Hematopoietic multipotent progenitor cell treated with erythropoietin and hydrocortisone succinate and interleukin-3 and kit ligand, for 15 days (in vitro differentiated cells): ENCODE measurements around the gene ACAP3.
A peak's percentile ranks its signal among the peaks of the same experiment; 100 is the strongest.

Source experiments
- DNase-seq: peaks from one replicate; pipeline ENCODE4 v3.0.0-alpha.2; 2015; ENCODE audit warnings: low spot score

ACAP3 gene, protein sequence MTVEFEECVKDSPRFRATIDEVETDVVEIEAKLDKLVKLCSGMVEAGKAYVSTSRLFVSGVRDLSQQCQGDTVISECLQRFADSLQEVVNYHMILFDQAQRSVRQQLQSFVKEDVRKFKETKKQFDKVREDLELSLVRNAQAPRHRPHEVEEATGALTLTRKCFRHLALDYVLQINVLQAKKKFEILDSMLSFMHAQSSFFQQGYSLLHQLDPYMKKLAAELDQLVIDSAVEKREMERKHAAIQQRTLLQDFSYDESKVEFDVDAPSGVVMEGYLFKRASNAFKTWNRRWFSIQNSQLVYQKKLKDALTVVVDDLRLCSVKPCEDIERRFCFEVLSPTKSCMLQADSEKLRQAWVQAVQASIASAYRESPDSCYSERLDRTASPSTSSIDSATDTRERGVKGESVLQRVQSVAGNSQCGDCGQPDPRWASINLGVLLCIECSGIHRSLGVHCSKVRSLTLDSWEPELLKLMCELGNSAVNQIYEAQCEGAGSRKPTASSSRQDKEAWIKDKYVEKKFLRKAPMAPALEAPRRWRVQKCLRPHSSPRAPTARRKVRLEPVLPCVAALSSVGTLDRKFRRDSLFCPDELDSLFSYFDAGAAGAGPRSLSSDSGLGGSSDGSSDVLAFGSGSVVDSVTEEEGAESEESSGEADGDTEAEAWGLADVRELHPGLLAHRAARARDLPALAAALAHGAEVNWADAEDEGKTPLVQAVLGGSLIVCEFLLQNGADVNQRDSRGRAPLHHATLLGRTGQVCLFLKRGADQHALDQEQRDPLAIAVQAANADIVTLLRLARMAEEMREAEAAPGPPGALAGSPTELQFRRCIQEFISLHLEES

DNA sequence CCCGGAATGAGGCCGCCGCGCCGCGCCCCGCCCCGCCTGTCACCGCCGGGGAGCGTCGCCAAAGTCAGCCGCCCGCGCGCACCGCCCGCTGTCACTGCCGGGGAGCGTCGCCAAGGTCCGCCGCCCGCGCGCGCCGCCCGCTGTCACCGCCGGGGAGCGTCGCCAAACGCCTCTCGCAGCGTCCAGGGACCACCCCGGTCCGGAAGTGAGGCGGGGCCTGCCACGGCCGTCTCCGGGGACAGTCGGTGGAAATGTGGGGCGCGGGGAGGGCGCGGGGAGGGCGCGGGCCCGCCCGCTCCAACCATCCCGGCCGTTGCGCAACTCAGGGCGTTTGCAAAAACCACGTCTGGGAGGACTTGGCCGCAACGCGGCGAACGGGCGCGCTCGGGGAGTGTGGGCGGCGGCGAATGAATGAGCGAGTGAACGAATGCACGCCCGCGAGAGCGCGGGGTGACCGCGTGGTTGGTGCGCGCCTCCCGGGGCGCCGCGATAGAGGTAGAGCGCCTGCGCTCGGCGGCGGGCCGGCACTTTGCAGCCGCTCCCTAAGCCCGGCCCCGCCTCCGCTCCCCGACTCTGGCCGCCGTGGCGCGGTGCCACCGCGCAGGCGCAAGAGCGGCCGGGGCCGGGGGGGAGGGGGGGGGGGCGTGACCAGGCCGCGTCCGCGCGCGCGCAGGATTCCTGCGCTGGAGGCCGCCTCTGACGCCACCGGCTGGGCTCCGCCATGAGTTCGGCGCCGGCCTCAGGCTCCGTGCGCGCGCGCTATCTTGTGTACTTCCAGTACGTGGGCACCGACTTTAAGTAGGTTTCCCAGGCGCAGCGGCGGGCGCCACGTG, at the start of gene ACAP3, which contains the start of gene PUSL1:
TSS of gene ACAP3 (minus strand) at position 8 of the 833 bp plus-strand sequence. CDS start 115 bp downstream, outside the sequence.
TSS of gene PUSL1 (plus strand) at position 675 of the 833 bp plus-strand sequence. CDS start at position 722, 47 bp downstream.
- DNase-seq = peak; percentile 93

DNA sequence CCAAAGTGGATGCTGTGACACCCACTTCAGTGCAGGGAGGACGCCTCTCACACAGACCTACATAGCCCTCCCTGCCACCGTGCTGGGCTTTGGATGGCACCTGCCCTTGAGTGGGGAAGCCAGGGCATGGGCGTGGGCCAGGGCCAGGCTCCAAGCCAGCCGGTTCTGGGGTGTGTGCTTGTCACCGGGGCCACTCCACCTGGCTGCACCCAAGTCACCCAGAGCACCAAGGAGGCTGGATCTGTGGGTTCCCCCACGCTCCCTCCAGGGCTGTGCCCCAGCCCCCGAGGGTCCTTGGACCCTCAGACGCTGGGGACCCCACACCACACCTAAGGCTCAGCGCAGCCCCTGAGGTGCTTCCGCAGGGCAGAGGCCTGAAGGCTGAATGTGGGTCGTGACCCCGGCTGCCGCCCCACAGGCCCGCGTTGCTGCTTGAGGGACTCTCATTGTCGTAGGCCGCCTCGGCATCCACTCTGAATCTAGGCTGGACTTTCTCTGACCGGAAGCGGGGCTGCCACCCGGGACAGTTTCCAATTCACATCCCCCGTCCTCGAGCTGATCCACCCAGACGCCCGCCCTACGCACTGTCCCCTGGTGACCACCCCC, 49.2 kb upstream of the ACAP3 start:
- no peak for DNase-seq

DNA sequence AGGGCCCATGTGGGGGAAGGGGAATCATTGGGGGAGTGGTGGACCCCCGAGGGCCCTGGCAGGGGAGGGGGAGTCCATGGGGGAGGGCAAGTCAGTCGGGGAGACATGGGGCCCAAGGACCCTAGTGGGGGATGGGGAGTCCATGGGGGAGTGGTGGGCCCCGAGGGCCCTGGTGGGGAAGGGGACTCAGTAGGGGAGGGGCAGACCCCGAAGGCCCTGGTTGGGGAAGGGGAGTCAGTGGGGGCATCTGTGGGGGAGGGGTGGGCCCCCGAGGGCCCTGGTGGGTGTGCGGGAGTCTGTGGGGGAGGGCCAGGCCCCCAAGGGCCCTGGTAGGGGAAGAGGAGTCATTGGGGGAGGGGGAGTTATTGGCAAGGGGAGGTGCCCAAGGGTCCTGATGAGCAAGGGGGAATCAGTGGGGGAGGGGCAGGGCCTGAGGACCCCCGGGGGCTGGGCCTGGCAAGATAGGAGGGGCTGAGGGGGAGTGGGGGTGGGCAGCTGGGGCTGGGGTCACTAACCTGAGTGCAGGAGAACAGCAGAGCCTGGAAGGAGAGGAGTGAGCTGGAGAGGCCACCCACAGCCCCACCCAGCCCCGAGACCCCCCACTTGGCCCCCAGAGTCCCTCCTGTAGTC, 48.6 kb upstream of the ACAP3 start:
- no peak for DNase-seq

DNA sequence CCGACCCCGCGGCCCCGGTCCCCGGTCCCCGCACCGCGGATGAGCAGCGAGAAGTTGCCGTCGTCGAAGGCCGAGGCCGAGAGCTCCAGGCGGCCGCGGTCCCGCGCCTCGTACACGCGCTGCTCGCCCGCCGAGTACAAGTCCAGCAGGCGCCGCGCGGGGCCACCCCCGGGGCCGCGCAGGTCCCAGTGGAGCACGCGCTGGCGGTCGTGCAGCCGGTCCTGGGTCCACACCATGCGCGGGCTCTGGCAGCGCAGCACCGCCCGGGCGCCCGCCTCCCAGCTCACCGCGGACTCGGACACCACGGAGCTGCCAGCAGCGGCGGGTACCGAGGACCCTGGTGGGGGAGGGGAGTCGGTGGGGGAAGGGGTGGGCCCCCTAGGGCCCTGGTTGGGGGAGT, 47.7 kb upstream of the ACAP3 start:
- no peak for DNase-seq

DNA sequence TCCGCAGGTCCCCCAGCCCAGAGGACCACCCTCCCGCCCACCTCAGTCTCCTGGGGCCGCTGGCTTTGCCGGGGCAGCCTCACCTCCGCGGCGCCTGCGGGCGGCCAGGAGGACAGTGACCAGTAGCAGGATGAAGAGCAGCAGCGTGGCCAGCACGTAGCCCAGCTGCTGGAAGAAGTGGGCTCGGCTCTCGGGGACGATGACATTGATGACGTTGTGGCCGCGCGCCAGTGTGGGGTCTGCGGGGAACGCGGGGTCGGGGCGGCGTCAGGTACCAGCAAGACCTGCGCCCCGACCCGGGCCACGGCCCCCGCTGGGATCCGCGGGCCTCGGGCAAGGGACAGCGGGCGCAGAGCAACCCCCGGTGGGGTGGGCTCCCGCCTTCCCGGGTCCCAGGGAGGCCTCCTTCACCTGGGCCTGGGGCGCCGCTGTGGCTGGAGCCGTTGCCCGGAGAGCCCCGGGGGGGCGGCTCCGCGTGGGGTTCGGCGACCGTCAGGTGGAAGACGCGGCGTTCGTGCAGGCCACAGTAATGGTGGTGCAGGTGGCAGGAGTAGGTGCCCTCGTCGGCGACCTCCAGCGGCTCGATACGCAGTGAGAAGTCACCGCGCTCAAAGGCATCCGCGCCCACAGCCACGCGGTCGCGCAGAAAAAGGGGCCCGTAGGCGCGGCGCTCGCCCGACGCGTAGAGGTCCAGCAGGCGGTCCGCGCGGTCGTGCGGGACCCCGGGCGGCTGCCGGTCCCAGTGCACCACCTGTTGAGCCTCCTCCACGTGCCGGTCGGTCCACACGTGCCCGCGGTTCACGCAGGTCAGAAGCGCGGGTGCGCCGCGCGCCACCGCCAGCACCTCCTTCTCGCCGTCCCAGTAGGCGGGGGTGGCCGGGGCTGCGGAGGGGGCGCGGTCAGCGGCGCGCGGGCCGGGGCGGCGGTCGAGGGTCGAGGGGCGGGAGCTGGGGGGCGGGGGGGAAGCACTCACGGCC, 46.8 kb upstream of the ACAP3 start:
- DNase-seq = no peak

DNA sequence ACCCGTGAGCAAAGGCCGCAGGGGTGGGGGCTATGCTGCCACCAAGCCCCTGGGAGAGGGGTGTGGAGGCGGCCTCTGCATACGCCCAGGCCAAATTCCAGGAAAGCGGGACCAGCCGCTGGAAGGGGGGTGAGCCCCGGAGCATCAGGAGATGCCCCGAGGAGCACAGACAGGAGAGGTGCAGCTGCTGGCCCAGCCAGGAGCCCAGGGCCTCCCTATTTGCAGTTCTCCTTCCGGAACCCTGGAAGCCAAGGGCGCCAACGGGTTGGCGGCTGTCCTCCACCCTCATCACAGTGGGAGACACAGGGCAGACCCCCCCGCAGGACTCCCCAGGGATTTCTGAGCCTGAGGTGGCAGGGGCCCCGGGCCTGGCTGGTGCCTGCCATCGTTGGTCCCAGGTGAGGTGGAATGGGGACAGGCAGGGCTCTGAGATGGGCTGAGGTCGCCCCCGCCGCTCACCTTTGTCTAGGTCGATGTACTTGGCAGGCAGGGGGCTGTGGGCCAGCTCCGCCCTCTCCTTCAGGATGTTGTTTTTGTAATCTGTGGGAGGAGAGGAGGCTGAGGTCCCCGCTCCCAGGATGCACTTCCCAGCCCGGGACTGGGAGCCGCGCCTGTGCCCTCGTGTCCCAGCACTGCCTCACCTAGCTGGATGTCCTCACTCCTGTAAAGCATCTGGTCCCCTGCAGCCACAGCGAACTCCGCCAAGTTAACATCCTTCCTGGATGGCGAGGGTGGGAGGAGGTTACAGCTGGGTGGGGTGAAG, 45.8 kb upstream of the ACAP3 start:
- DNase-seq = no peak

DNA sequence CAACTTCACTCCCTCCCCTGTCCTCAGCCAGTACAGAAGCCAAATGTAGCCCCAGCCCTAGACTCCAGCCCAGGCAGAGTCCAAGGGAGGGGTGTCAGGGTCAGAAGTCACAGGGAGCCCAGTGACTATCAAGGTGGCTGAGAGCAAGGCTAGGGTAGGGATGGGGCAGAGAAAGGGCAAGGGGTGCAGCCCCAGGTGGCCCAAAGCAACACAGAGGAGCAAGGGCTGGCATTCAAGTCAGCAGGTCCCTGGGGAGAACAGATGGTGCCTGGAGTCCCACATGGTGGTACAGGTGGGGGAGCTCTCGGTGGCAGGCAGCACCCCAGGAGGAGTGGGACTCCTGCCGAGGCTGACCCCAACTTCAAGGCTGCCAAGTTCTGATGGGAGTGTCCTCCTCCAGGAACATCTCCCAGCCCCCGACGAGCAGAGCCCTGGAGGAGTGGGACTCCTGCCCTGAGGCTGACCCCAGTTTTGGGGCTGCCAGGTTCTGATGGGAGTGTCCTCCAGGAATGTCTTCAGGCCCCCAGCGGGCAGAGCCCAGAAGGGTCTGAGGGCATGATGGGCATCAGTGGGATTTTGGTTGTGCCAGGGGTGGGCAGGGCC, 45.2 kb upstream of the ACAP3 start:
- DNase-seq = no peak

DNA sequence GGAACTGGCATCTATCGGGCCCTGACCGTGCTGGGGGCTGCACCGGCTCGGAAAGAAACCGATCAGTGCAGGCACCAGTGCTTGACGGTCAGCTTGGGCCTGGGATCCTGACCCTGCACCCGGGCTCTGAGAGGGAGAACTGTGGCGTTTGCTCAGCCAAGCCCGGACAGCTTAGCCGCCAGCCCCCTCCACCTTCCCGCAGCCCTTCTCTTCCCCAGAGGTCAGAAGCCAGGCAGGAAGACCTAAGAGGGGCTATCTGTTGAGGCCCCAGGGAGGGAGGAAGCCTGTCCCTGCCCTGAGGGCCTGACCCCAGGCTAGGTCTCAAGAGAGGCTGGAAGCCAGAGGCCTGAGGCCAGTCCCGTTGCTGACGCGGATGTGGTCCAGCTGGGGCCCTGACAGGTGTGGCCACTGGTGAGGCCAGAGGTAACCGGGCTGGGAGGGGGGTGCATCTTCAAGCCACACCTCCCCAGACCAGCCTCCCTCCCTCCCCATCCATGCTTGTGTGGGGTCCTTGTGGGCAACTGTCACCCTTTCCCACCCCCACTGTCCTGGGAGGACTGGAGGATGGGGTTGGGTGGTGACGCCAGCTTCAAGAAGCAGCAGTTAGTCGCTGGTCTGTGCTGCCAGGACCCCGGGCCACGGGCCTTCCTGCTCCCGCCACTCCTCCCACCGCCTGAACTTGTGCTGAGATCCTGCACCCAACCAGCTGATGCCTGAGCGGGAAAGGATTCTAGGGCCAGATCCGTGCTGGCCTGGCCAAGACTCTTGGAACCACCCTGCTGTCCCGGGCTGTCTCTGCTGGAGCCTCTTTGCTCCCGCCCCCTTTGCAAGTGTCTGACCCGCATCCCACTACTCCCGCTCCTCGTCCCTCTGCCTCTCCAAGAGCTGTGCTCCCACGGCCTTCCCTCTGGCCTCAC, 44.0 kb upstream of the ACAP3 start:
- no peak for DNase-seq

DNA sequence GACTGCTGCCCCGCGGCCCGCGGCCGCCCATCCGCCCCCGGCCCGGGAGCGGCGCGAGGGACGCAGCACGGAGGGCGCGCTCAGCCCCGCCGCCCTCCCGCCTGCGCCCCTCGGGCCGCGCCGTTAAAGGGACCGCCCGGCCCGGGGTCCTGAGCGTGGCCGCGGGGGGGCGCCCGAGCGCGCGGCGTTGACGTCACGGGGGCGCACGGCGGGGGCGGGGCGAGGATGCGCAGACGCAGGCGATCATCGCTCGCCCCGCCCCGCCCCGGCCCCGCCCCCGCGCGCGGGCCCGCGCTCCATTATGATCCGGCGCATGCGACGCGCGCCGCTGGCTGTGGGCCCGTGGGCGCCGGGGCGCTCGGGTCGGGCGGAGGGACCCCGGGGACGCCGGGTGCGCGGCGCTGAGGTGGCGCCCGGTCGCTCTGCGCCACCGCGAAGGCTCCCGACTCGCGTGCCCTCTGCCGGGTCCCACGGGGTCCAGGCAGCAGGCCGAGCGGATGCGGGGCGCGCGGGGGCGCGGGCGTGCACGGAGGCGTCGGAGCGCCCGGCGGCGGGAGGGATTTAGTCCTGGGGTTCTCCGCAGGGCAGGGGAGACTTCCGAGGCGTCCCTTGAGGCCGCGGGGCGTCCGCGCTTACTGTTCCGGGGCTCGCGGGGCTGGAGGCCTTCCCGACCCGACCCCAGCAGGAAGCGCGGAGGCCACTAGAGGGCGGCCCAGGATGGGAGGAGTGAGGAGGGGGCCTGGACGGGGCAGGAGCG, 41.7 kb upstream of the ACAP3 start, which contains the start of gene DVL1:
TSS of gene DVL1 (minus strand) at position 163 of the 757 bp plus-strand sequence. CDS start 353 bp downstream, outside the sequence.
- DNase-seq = peak; percentile 76

DNA sequence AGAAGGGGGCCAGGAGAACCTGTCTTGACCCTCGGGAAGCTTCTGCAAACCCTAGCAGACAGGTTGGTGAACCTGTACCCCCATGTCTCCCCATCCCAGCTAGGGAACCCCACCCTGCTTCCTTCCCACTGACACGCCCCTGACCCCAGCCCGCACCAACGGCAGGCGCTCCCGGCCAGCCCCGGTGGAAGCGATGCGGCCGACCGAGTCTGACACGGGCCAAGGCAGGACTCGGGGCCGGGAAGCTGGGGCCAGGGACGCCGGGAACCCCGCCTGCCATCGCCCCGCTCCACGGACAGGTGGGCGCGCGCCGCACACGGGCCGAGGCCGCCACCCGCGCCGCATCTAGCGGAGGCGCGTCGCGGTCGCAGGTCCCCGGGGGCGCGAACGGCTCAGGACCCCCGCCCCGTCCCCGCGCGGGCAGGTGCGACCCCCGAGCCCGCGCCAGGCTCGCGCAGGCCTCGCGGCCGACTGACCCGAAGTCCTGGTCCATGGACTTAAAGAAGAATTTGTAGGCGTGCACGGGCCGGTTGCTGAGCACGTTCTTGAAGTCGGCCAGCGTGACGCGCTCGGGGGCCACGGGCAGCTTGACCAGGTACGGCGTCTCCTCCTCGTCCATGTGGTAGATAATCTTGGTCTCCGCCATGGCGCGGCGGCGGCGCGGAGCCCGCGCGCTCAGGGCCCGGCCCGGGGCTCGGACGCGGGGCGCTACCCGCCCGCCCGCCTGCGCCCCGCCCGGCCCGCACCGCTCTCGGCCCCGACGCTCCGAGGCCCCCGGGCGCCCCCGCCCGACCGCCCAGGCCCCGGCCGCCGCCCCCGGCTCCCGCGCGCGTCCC, 40.9 kb upstream of the ACAP3 start:
- DNase-seq = no peak

DNA sequence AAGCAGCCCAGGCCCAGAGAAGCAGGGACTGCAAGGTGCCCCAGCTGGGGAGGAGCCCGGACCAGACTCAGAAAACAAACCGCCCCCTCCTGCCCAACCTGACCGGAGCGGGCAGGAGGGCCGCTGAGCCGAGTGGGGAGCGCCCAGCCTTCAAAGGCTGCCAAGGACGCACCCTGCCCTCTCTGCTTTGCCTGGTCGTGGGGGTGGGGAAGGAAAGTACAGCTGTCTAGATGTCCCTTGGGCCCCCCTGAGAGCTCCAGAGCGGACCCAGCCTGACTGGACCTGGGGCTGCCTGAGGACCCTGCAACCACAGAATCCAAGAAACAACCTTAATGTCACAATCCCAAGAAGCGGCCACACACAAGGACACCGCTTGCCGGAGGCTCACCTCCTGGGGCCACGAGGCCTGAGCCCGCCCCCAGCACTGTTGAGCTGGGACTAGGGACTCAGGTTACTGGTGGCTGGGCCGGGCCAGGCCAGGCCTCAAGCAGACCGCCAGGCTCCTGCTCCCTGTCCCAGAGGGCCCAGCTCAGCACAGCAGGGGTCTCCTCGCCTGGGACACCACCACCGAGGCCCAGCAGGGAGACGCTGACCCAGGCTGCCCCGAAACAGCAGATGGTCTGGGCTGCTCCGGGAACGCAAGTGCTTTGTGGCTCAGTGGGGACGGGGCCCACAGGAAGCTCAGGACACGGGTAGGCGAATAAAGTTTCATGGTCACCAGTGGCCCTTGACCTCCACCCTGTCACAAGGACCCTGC, 40.1 kb upstream of the ACAP3 start:
- no peak for DNase-seq

DNA sequence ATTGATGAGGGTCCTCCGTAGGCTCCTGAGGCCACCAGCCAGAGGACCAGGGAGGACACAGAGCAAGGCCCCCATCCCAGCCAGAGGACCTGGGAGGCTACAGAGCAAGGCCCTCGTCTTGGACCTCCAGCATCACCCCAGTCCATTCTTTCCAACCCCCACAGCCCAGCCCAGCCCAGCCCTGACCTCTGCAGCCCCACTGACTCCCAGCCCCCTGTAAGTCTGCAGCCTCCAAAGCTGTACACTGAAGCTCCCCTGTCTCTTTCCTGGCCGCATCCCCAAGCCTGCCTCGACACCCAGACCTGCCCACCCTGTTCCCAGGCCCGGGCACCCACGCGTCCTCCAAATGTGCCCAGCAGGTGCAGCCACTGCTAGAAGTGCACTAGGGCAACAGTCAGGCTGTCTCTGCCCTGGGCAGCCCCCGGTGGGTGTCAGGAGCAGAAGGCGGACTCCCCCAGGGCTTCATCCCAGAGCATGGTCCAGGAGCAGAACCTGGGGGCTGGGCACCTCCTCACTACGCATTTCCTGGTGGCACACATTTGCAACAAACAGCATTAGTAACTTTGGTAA, 39.4 kb upstream of the ACAP3 start:
- DNase-seq = no peak

DNA sequence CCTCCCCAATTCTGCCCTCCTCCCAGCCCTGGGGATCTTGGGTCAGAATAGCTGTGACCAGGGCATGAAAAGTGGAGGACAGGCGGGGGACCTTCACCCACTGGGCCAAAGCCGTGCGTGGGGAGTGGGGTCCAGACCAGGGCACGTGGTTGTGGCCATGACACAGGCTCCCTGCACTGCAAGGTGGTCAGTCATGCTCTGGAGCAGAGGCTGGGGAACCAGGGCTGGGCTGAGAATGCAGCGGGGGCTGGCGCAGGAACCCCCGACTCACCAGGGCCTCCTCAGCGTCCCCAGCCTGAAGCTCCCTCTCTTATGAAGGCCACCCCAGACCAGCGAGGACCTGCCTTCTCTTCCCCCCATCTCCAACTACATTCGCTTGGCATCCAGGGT, 38.8 kb upstream of the ACAP3 start:
- DNase-seq = no peak

DNA sequence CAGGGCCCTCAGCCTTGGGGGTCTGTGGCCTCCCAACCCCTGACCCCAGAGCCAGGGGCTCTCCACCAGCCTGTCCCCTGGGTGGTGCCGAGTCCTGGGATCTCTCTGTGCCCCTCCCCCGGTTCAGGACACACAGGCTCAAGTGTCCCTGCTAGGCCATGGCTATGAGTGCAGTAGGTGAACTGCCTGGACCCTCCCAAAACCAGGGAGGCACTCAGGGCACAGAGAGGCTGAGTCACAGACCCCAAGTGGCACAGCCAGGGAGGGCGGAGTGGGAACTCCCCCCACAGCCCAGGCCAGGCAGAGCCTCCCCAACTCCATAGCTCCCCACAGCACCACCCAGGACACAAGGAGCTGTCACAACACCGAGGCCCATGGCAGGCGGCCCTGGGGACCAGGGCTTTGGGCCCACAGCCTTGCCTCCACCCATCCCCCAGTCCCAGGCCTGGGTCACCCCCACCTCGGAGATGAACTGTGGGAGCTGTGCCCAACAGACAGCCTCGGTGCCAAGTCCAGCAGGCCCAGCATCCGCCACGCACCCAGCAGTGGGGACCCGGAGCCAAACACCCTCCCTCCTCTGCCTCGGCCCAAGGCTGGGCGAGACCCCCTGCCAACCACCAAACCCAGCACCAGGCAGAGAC, 38.2 kb upstream of the ACAP3 start:
- no peak for DNase-seq
